K562 (cell line): ENCODE measurements around the gene HAL. TPM values are rescaled to one million over a fixed set of nuclear protein-coding genes. Genes with fewer than 3 reads are reported as not detected.
A peak's percentile ranks its signal among the peaks of the same experiment; 100 is the strongest.

ENCODE experiments used
- ATF1 ChIP-seq, 2 experiments: fragments of 450-650 bp in 1 of 2; IDR thresholded peaks; 2 replicates each; pipeline ENCODE4 v1.6.1; 2016; ENCODE audit warnings: missing compliant biosample characterization in 1 of 2, missing genetic modification characterization in 1 of 2
- CC2D1A ChIP-seq: fragments of 450-650 bp; IDR thresholded peaks from 2 replicates; pipeline ENCODE4 v1.6.1; 2017; ENCODE audit warnings: mild to moderate bottlenecking
- FOXP1 ChIP-seq: sonication (generic); formaldehyde crosslinking; IDR thresholded peaks from 2 replicates; pipeline ENCODE4 v1.8.0; 2022; ENCODE audit warnings: mild to moderate bottlenecking, missing genetic modification reagents
- NFYB ChIP-seq: IDR thresholded peaks from 2 replicates; pipeline ENCODE4 v1.6.1; 2011; ENCODE audit warnings: mild to moderate bottlenecking, moderate library complexity; ENCODE audit not compliant: insufficient read length; ENCODE audit errors: extremely low read depth
- NR1H2 ChIP-seq: sonication (generic); formaldehyde crosslinking; IDR thresholded peaks from 2 replicates; pipeline ENCODE4 v1.4.0; 2020; ENCODE audit warnings: mild to moderate bottlenecking, missing genetic modification reagents
- POU5F1 ChIP-seq: fragments of 150-350 bp; IDR thresholded peaks from 2 replicates; pipeline ENCODE4 v1.6.1; 2014; ENCODE audit warnings: borderline replicate concordance, low read length, low read depth, mild to moderate bottlenecking; ENCODE audit not compliant: partially characterized antibody
- RAD21 ChIP-seq, 2 experiments: fragments of 250-450 bp in 1 of 2; fragments of 450-650 bp in 1 of 2; sonication (Bioruptor Pico) in 1 of 2; formaldehyde crosslinking in 1 of 2; IDR thresholded peaks in 1 of 2; conservative IDR thresholded peaks in 1 of 2; 2 replicates each; pipeline versions ENCODE4 v1.4.0 to v1.8.0; 2020 to 2022; ENCODE audit warnings: mild to moderate bottlenecking in 2 of 2, moderate library complexity in 1 of 2
- RUNX1 ChIP-seq: sonication (generic); IDR thresholded peaks from 2 replicates; pipeline ENCODE4 v1.6.1; 2016; ENCODE audit warnings: antibody characterized with exemption, low read depth
- SRSF9 ChIP-seq: fragments of 200-400 bp; formaldehyde crosslinking; IDR thresholded peaks from 2 replicates; pipeline ENCODE4 v1.6.1; 2017; ENCODE audit warnings: low read depth, low read length, borderline replicate concordance
- TEAD2 ChIP-seq: fragments of 450-650 bp; IDR thresholded peaks from 2 replicates; pipeline ENCODE4 v1.6.1; 2016; ENCODE audit warnings: missing genetic modification characterization, control low read depth, missing compliant biosample characterization
- TRIM28 ChIP-seq: fragments of 450-650 bp; IDR thresholded peaks from 2 replicates; pipeline ENCODE4 v1.6.1; 2017
- ZBED1 ChIP-seq: IDR thresholded peaks from 2 replicates; pipeline ENCODE4 v1.6.1; 2014
- ZNF644 ChIP-seq: fragments of 200-800 bp; sonication (Bioruptor generic); IDR thresholded peaks from 2 replicates; pipeline ENCODE4 v1.6.1; 2016; ENCODE audit warnings: low read depth, missing genetic modification characterization, missing compliant biosample characterization
- polyA plus RNA-seq, 8 experiments: library from polyadenylated mRNA; depleted of rRNA in 4 of 8; stranded (reverse) in 5 of 8; unstranded in 3 of 8; fragments of >200 nt; fragmentation: Nextera tagmentation in 2 of 8; fragmentation: Illumina TruSeq in 1 of 8; extraction: Ambion mirVana in 2 of 8; extraction: Trizol in 1 of 8; gene quantifications; 2 replicates each; pipeline versions ENCODE4 v1.2.1 to v1.2.3, GENCODE V29; 2011 to 2014; ENCODE audit warnings: inconsistent platforms in 1 of 8, missing spikeins in 1 of 8
- total RNA-seq, 7 experiments: library from RNA; depleted of rRNA in 6 of 7; stranded (reverse); fragments of >200 nt in 6 of 7; fragmentation: Illumina TruSeq in 2 of 7; extraction: Trizol in 2 of 7; gene quantifications; 2 replicates each; pipeline versions ENCODE4 v1.2.1 to v1.2.3, GENCODE V29; 2011 to 2021; ENCODE audit warnings: low replicate concordance in 1 of 7
- TF ChIP-seq, protein P1 (sequence below): sonication (generic); formaldehyde crosslinking; IDR thresholded peaks from 2 replicates; pipeline ENCODE4 v1.8.0; 2022; ENCODE audit warnings: mild to moderate bottlenecking, missing genetic modification reagents
- TF ChIP-seq, protein P2 (sequence below): sonication (generic); formaldehyde crosslinking; IDR thresholded peaks from 2 replicates; pipeline ENCODE4 v1.8.0; 2023; ENCODE audit warnings: mild to moderate bottlenecking, missing genetic modification reagents
- TF ChIP-seq, protein P3 (sequence below): fragments of 450-650 bp; IDR thresholded peaks from 2 replicates; pipeline ENCODE4 v1.6.1; 2016; ENCODE audit warnings: mild to moderate bottlenecking
- TF ChIP-seq, protein P4 (sequence below): IDR thresholded peaks from 2 replicates; pipeline ENCODE4 v1.6.1; 2014; ENCODE audit warnings: antibody characterized with exemption
- TF ChIP-seq, protein P5 (sequence below): fragments of 450-650 bp; formaldehyde crosslinking; IDR thresholded peaks from 2 replicates; pipeline ENCODE4 v1.4.0; 2020; ENCODE audit warnings: mild to moderate bottlenecking, mixed read lengths

Gene HAL
- total and polyA plus RNA-seq, 9 of the 15 experiments (the other 6 are each of a cell fraction or from before 2014, with no cell fraction given), result 0.03 to 0.36 (median 0.20) TPM; not detected in 4

DNA sequence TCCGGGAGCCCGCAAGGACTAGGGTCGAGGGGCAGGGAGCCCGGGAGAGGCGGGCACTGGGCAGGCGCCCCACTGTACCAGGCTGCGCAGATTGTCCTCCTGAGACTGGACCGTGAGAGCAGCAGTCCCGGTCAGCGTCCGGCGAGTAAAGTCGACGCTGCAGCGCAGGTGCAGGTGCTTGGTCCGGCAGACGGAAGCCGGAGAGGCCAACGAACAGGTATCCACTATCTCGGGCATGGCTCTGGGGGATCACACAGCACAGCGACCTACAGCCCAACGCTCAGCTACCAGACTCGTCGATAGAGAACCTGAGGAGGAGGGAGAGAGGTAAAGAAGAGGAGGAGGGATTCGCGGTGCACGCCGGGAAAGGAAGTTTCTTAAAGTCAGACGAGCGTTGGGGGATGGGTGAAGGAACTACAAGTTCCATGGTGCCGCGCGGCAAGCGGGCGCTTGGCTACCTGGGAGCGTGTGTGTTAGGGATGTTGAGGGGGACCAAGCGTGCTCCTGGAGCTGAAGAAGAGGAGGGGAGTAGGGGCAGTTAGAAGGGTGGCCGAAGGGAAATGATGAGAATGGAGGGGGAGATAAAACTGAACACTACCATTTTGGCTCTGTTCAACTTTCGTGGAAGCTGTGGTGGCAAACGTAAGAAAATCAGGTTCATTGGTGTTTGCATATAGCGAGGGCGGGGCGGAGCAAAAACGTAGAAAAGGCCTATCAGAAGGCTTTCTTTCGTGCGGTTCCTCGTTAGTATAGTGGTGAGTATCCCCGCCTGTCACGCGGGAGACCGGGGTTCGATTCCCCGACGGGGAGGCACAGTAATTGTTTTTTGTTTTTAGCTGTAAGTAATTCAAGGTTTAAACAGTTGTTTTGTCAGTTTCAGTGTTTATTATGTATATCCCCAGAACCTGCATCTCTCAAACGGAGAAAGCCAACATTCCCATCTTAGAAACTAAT is 39.4 kb upstream of the HAL start, which contains the start of gene LTA4H (continued):
- TF ChIP-seq ATF1 (CRISPR knock-in tag; IDR thresholded peaks at IDR 0.05), result no peak
- TF ChIP-seq ATF1 (tag; IDR thresholded peaks at IDR 0.05), result peak; percentile 79
- TF ChIP-seq, protein P1, sequence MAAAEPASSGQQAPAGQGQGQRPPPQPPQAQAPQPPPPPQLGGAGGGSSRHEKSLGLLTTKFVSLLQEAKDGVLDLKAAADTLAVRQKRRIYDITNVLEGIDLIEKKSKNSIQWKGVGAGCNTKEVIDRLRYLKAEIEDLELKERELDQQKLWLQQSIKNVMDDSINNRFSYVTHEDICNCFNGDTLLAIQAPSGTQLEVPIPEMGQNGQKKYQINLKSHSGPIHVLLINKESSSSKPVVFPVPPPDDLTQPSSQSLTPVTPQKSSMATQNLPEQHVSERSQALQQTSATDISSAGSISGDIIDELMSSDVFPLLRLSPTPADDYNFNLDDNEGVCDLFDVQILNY (CRISPR knock-in tag), result no peak
- no peak for TF ChIP-seq TEAD2
- TF ChIP-seq ZBED1, result no peak
- TF ChIP-seq SRSF9, result no peak
- TF ChIP-seq TRIM28, result 0 out of 2 replicates have a peak, but pooled peaks have one; percentile 66
- TF ChIP-seq, protein P2, sequence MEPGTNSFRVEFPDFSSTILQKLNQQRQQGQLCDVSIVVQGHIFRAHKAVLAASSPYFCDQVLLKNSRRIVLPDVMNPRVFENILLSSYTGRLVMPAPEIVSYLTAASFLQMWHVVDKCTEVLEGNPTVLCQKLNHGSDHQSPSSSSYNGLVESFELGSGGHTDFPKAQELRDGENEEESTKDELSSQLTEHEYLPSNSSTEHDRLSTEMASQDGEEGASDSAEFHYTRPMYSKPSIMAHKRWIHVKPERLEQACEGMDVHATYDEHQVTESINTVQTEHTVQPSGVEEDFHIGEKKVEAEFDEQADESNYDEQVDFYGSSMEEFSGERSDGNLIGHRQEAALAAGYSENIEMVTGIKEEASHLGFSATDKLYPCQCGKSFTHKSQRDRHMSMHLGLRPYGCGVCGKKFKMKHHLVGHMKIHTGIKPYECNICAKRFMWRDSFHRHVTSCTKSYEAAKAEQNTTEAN (CRISPR knock-in tag), result no peak; the same call in 1 of the 2 replicates
- TF ChIP-seq RAD21 (CRISPR knock-in tag; conservative IDR thresholded peaks at IDR 0.05 in 1 of 2, IDR thresholded peaks at IDR 0.05 in 1 of 2), result no peak
- TF ChIP-seq CC2D1A, result peak; percentile 56; the same call in 1 of the 2 replicates
- TF ChIP-seq, protein P3, sequence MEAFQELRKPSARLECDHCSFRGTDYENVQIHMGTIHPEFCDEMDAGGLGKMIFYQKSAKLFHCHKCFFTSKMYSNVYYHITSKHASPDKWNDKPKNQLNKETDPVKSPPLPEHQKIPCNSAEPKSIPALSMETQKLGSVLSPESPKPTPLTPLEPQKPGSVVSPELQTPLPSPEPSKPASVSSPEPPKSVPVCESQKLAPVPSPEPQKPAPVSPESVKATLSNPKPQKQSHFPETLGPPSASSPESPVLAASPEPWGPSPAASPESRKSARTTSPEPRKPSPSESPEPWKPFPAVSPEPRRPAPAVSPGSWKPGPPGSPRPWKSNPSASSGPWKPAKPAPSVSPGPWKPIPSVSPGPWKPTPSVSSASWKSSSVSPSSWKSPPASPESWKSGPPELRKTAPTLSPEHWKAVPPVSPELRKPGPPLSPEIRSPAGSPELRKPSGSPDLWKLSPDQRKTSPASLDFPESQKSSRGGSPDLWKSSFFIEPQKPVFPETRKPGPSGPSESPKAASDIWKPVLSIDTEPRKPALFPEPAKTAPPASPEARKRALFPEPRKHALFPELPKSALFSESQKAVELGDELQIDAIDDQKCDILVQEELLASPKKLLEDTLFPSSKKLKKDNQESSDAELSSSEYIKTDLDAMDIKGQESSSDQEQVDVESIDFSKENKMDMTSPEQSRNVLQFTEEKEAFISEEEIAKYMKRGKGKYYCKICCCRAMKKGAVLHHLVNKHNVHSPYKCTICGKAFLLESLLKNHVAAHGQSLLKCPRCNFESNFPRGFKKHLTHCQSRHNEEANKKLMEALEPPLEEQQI, result peak; percentile 46; the same call in 1 of the 2 replicates
- no peak for TF ChIP-seq POU5F1
- TF ChIP-seq NFYB, result no peak
- 0 out of 2 replicates have a peak, but pooled peaks have one; percentile 45 for TF ChIP-seq RUNX1
- no peak for TF ChIP-seq NR1H2 (CRISPR knock-in tag)
- TF ChIP-seq ZNF644 (tag), result peak; percentile 71; the same call in 1 of the 2 replicates
- TF ChIP-seq, protein P4, sequence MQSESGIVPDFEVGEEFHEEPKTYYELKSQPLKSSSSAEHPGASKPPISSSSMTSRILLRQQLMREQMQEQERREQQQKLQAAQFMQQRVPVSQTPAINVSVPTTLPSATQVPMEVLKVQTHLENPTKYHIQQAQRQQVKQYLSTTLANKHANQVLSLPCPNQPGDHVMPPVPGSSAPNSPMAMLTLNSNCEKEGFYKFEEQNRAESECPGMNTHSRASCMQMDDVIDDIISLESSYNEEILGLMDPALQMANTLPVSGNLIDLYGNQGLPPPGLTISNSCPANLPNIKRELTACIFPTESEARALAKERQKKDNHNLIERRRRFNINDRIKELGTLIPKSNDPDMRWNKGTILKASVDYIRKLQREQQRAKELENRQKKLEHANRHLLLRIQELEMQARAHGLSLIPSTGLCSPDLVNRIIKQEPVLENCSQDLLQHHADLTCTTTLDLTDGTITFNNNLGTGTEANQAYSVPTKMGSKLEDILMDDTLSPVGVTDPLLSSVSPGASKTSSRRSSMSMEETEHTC, result no peak
- TF ChIP-seq FOXP1 (CRISPR knock-in tag), result no peak
- TF ChIP-seq, protein P5, sequence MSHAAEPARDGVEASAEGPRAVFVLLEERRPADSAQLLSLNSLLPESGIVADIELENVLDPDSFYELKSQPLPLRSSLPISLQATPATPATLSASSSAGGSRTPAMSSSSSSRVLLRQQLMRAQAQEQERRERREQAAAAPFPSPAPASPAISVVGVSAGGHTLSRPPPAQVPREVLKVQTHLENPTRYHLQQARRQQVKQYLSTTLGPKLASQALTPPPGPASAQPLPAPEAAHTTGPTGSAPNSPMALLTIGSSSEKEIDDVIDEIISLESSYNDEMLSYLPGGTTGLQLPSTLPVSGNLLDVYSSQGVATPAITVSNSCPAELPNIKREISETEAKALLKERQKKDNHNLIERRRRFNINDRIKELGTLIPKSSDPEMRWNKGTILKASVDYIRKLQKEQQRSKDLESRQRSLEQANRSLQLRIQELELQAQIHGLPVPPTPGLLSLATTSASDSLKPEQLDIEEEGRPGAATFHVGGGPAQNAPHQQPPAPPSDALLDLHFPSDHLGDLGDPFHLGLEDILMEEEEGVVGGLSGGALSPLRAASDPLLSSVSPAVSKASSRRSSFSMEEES (CRISPR knock-in tag), result no peak
